ENCODE data around the gene KLHL24. TPM values are rescaled to one million over a fixed set of nuclear protein-coding genes. Genes with fewer than 3 reads are reported as not detected.

The KLHL24 gene
- total RNA-seq, 1 donor from 2014 or later, result 105 TPM

- Mint-ChIP-seq H3K36me3 (ENCODE audit: unreplicated experiment) (peaks cover 65% of the 10 kb centered on the region), H3K9me3 (ENCODE audit: unreplicated experiment) (peaks cover 31% of the 10 kb centered on the region), H3K27me3 (ENCODE audit: unreplicated experiment) (no peaks in the 10 kb centered on the region), H3K27ac (ENCODE audit: unreplicated experiment) (no peak overlapping the region), H3K4me1 (ENCODE audit: unreplicated experiment) (no peaks in the 10 kb centered on the region), H3K4me3 (ENCODE audit: unreplicated experiment) (no peak overlapping the region)
- TF ChIP-seq, protein P1, sequence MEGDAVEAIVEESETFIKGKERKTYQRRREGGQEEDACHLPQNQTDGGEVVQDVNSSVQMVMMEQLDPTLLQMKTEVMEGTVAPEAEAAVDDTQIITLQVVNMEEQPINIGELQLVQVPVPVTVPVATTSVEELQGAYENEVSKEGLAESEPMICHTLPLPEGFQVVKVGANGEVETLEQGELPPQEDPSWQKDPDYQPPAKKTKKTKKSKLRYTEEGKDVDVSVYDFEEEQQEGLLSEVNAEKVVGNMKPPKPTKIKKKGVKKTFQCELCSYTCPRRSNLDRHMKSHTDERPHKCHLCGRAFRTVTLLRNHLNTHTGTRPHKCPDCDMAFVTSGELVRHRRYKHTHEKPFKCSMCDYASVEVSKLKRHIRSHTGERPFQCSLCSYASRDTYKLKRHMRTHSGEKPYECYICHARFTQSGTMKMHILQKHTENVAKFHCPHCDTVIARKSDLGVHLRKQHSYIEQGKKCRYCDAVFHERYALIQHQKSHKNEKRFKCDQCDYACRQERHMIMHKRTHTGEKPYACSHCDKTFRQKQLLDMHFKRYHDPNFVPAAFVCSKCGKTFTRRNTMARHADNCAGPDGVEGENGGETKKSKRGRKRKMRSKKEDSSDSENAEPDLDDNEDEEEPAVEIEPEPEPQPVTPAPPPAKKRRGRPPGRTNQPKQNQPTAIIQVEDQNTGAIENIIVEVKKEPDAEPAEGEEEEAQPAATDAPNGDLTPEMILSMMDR (IDR thresholded peaks at IDR 0.05), result no peak
- DNase-seq (ENCODE audit: extremely low spot score, unreplicated experiment), result no peak
Measured at GRCh38 chr3:183654727-183655126, 19.3 kb downstream of the KLHL24 start.

- H3K9me3 Mint-ChIP-seq (ENCODE audit: unreplicated experiment), result peaks cover 8% of the 10 kb centered on the region
- TF ChIP-seq, protein P1 (IDR thresholded peaks at IDR 0.05), result no peak
Measured at GRCh38 chr3:183662099-183662498, 26.7 kb downstream of the KLHL24 start.

DNA sequence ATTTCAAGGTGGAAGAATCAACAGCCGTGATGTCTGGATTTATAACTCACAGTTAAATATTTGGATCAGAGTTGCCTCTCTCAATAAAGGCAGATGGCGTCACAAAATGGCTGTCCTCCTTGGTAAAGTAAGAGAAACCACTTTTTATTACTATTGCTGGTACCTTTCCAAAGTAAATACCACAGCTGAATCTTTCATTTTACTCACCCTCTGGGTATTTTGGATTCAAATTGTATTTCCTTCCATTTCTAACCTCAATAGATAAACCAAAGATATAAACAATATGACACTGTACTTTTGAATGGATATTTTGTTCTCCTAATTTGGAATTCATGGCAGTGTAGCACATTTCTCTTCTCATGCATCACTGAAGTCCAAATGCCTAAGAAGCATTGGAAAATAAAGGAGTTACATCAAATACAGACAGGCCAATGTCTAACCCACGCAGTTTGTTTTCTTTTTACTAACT, 29.5 kb downstream of the KLHL24 start:
- DNase-seq (ENCODE audit: extremely low spot score, unreplicated experiment), result no peak
- H3K27ac Mint-ChIP-seq (ENCODE audit: unreplicated experiment), result peak overlapping the region; percentile 29
- H3K27me3 Mint-ChIP-seq (ENCODE audit: unreplicated experiment), result no peaks in the 10 kb centered on the region
- TF ChIP-seq, protein P1 (IDR thresholded peaks at IDR 0.05), result no peak
- peaks cover 48% of the 10 kb centered on the region for H3K36me3 Mint-ChIP-seq (ENCODE audit: unreplicated experiment)
- H3K4me3 Mint-ChIP-seq (ENCODE audit: unreplicated experiment), result no peak overlapping the region
- no peaks in the 10 kb centered on the region for H3K9me3 Mint-ChIP-seq (ENCODE audit: unreplicated experiment)
- peaks cover 9% of the 10 kb centered on the region for H3K4me1 Mint-ChIP-seq (ENCODE audit: unreplicated experiment)

More at GRCh38 chr3:183662099-183662498, 26.7 kb downstream of the KLHL24 start:
- Mint-ChIP-seq H3K36me3 (ENCODE audit: unreplicated experiment) (peaks cover 45% of the 10 kb centered on the region), H3K4me3 (ENCODE audit: unreplicated experiment) (no peak overlapping the region), H3K27ac (ENCODE audit: unreplicated experiment) (no peak overlapping the region), H3K4me1 (ENCODE audit: unreplicated experiment) (peaks cover 9% of the 10 kb centered on the region), H3K27me3 (ENCODE audit: unreplicated experiment) (no peaks in the 10 kb centered on the region)
- no peak for DNase-seq (ENCODE audit: extremely low spot score, unreplicated experiment)

GRCh38 chr3:183680061-183680460, 44.6 kb downstream of the KLHL24 start:
- Mint-ChIP-seq H3K9me3 (ENCODE audit: unreplicated experiment) (no peaks in the 10 kb centered on the region), H3K27me3 (ENCODE audit: unreplicated experiment) (no peaks in the 10 kb centered on the region), H3K4me1 (ENCODE audit: unreplicated experiment) (no peaks in the 10 kb centered on the region), H3K4me3 (ENCODE audit: unreplicated experiment) (no peak overlapping the region), H3K27ac (ENCODE audit: unreplicated experiment) (no peak overlapping the region), H3K36me3 (ENCODE audit: unreplicated experiment) (peaks cover 51% of the 10 kb centered on the region)
- no peak for DNase-seq (ENCODE audit: extremely low spot score, unreplicated experiment)
- TF ChIP-seq, protein P1 (IDR thresholded peaks at IDR 0.05), result no peak

- Mint-ChIP-seq H3K9me3 (ENCODE audit: unreplicated experiment) (no peaks in the 10 kb centered on the region), H3K36me3 (ENCODE audit: unreplicated experiment) (peaks cover 6% of the 10 kb centered on the region), H3K4me1 (ENCODE audit: unreplicated experiment) (peaks cover 4% of the 10 kb centered on the region), H3K4me3 (ENCODE audit: unreplicated experiment) (no peak overlapping the region), H3K27ac (ENCODE audit: unreplicated experiment) (no peak overlapping the region), H3K27me3 (ENCODE audit: unreplicated experiment) (no peaks in the 10 kb centered on the region)
- no peak for DNase-seq (ENCODE audit: extremely low spot score, unreplicated experiment)
- TF ChIP-seq, protein P1 (IDR thresholded peaks at IDR 0.05), result no peak
Measured at GRCh38 chr3:183687705-183688104, 52.3 kb downstream of the KLHL24 start.
